Smooth muscle cell (in vitro differentiated cells): Measurements from ENCODE around the gene DCANP1. TPM values are rescaled to one million over a fixed set of nuclear protein-coding genes. Genes with fewer than 3 reads are reported as not detected.

ENCODE experiments used
- DNase-seq: peaks from one replicate; lab custom pipeline; 2025; ENCODE audit not compliant: unreplicated experiment; lab: John Stamatoyannopoulos, UW
- H2AFZ ChIP-seq: fragments of 200-600 bp; sonication (generic); 2 replicates; pipeline ENCODE4 v1.6.0; 2016; ENCODE audit warnings: antibody characterized with exemption, low read depth, mild to moderate bottlenecking
- H3F3A ChIP-seq: fragments of 200-600 bp; sonication (generic); 2 replicates; pipeline ENCODE4 v1.6.0; 2017; ENCODE audit warnings: antibody characterized with exemption, low read depth
- H3K27ac ChIP-seq: fragments of 200-600 bp; sonication (generic); 2 replicates; pipeline ENCODE4 v1.5.1; 2016; ENCODE audit warnings: low read depth, mild to moderate bottlenecking
- H3K27me3 ChIP-seq: fragments of 200-600 bp; sonication (generic); 2 replicates; pipeline ENCODE4 v1.6.1; 2016; ENCODE audit warnings: low read depth, mild to moderate bottlenecking
- H3K36me3 ChIP-seq: fragments of 200-600 bp; sonication (generic); 2 replicates; pipeline ENCODE4 v1.5.1; 2016; ENCODE audit warnings: low read depth
- H3K4me1 ChIP-seq: fragments of 200-600 bp; sonication (generic); 2 replicates; pipeline ENCODE4 v1.5.1; 2016; ENCODE audit warnings: low read depth
- H3K4me2 ChIP-seq: fragments of 200-600 bp; sonication (generic); 2 replicates; pipeline ENCODE4 v1.6.0; 2016; ENCODE audit warnings: mild to moderate bottlenecking
- H3K4me3 ChIP-seq: fragments of 200-600 bp; sonication (generic); 2 replicates; pipeline ENCODE4 v1.5.1; 2016; ENCODE audit warnings: mild to moderate bottlenecking
- H3K79me2 ChIP-seq: fragments of 200-600 bp; sonication (generic); 2 replicates; pipeline ENCODE4 v1.6.0; 2016; ENCODE audit warnings: low read depth, mild to moderate bottlenecking
- H3K9ac ChIP-seq: fragments of 200-600 bp; sonication (generic); 2 replicates; pipeline ENCODE4 v1.6.0; 2016; ENCODE audit warnings: low read depth
- H3K9me3 ChIP-seq: fragments of 200-600 bp; sonication (generic); replicated peaks from 2 replicates; pipeline ENCODE4 v1.5.1; 2016; ENCODE audit warnings: low read depth
- H4K20me1 ChIP-seq: fragments of 200-600 bp; sonication (generic); 2 replicates; pipeline ENCODE4 v1.6.0; 2016; ENCODE audit warnings: low read depth
- CTCF ChIP-seq: fragments of 200-600 bp; sonication (generic); IDR thresholded peaks from 2 replicates; pipeline ENCODE4 v1.5.1; 2017; ENCODE audit warnings: borderline replicate concordance, mild to moderate bottlenecking, antibody characterized with exemption; ENCODE audit not compliant: insufficient read depth, poor library complexity, severe bottlenecking
- WGBS: methylation state at CpG from one replicate; pipeline ENCODE4 v1.1.7; 2016; ENCODE audit warnings: low lambda C conversion rate; 5-methylcytosine and 5-hydroxymethylcytosine counted together
- polyA plus RNA-seq: library from polyadenylated mRNA; unstranded; fragments of >200 nt; fragmentation: Nextera tagmentation; extraction: Ambion mirVana; gene quantifications from 2 replicates; pipeline ENCODE4 v1.2.1, GENCODE V29; 2016
- total RNA-seq: library from RNA; depleted of rRNA; stranded (reverse); fragments of >200 nt; gene quantifications from 2 replicates; pipeline ENCODE4 v1.2.3, GENCODE V29; 2014

DCANP1 gene
- total and polyA plus RNA-seq, 2 experiments from 2014 or later: not detected

- Histone ChIP-seq H3K36me3 (no peaks in the 10 kb centered on the region), H3K27me3 (peaks cover 97% of the 10 kb centered on the region), H3K9ac (no peak overlapping the region), H4K20me1 (no peaks in the 10 kb centered on the region), H3K27ac (no peak overlapping the region), H3F3A (no peaks in the 10 kb centered on the region), H3K4me3 (no peak overlapping the region), H3K4me1 (peaks cover under 1% of the 10 kb centered on the region), H3K4me2 (no peak overlapping the region), H3K79me2 (no peaks in the 10 kb centered on the region), H2AFZ (no peak overlapping the region), H3K9me3 (no peaks in the 10 kb centered on the region)
- WGBS: 82% methylated on average over 4 of the region's 4 CpGs
- DNase-seq: no peak
- no peak for TF ChIP-seq CTCF
Observed at GRCh38 chr5:135471726-135472125, 24.6 kb upstream of the DCANP1 start.

- Histone ChIP-seq H3K4me2 (no peak overlapping the region), H3K36me3 (no peaks in the 10 kb centered on the region), H3K9me3 (no peaks in the 10 kb centered on the region), H3K9ac (no peak overlapping the region), H3K27ac (no peak overlapping the region), H3F3A (no peaks in the 10 kb centered on the region), H3K4me1 (peaks cover 5% of the 10 kb centered on the region), H3K4me3 (no peak overlapping the region), H3K27me3 (peaks cover 83% of the 10 kb centered on the region), H4K20me1 (no peaks in the 10 kb centered on the region), H2AFZ (no peak overlapping the region), H3K79me2 (no peaks in the 10 kb centered on the region)
- WGBS: 82% methylated on average over 5 of the region's 5 CpGs
- no peak for DNase-seq
- TF ChIP-seq CTCF: no peak
Observed at GRCh38 chr5:135469911-135470310, 22.8 kb upstream of the DCANP1 start.

- Histone ChIP-seq H3K4me1 (peaks cover 5% of the 10 kb centered on the region), H3K4me3 (no peak overlapping the region), H3K36me3 (no peaks in the 10 kb centered on the region), H3K79me2 (no peaks in the 10 kb centered on the region), H2AFZ (no peak overlapping the region), H3K27me3 (peaks cover 71% of the 10 kb centered on the region), H3K27ac (no peak overlapping the region), H3F3A (no peaks in the 10 kb centered on the region), H3K4me2 (no peak overlapping the region), H3K9me3 (no peaks in the 10 kb centered on the region), H4K20me1 (no peaks in the 10 kb centered on the region), H3K9ac (no peak overlapping the region)
- no peak for TF ChIP-seq CTCF
- DNase-seq: no peak
- WGBS: 48% methylated on average over 2 of the region's 2 CpGs
Observed at GRCh38 chr5:135468541-135468940, 21.4 kb upstream of the DCANP1 start.

GRCh38 chr5:135467871-135468485 lies 20.8 kb upstream of the DCANP1 start:
- Histone ChIP-seq H4K20me1 (no peaks in the 10 kb centered on the region), H3K27me3 (peaks cover 67% of the 10 kb centered on the region), H3K9me3 (no peaks in the 10 kb centered on the region), H3K79me2 (no peaks in the 10 kb centered on the region), H3K4me1 (peaks cover 5% of the 10 kb centered on the region), H3K36me3 (no peaks in the 10 kb centered on the region), H3K4me2 (no peak overlapping the region), H3K27ac (no peak overlapping the region), H2AFZ (no peak overlapping the region), H3F3A (no peaks in the 10 kb centered on the region), H3K9ac (no peak overlapping the region), H3K4me3 (no peak overlapping the region)
- DNase-seq: no peak
- TF ChIP-seq CTCF: no peak
- WGBS: 93% methylated on average over 4 of the region's 4 CpGs
